Stomach smooth muscle (tissue), 2 donors: Measurements from ENCODE around the gene IRF8.

Experiments used
- H3K27ac ChIP-seq: one replicate; pipeline ENCODE4 v1.7.0; 2013; ENCODE audit warnings: mild to moderate bottlenecking, low read length, inconsistent platforms
- H3K27me3 ChIP-seq, 2 donors: one replicate each; pipeline ENCODE4 v1.7.0; 2013; ENCODE audit warnings: low read length in 2 of 2; ENCODE audit not compliant: insufficient read depth in 2 of 2, control insufficient read depth in 1 of 2
- H3K36me3 ChIP-seq, 2 donors: one replicate each; pipeline ENCODE4 v1.7.0; 2013; ENCODE audit warnings: low read length in 2 of 2; ENCODE audit not compliant: control insufficient read depth in 2 of 2, insufficient read depth in 2 of 2
- H3K4me1 ChIP-seq: one replicate; pipeline ENCODE4 v1.7.0; 2013; ENCODE audit warnings: low read length; ENCODE audit not compliant: control insufficient read depth, insufficient read depth
- H3K4me3 ChIP-seq, 2 donors: one replicate each; pipeline ENCODE4 v1.7.0; 2013; ENCODE audit warnings: low read length in 2 of 2
- H3K9ac ChIP-seq, 2 donors: one replicate each; pipeline ENCODE4 v1.7.0; 2013; ENCODE audit warnings: low read length in 2 of 2, mild to moderate bottlenecking in 1 of 2
- H3K9me3 ChIP-seq, 2 donors: one replicate each; pipeline ENCODE4 v1.7.0; 2013; ENCODE audit warnings: low read length in 2 of 2; ENCODE audit not compliant: control insufficient read depth in 2 of 2
- donor health status: healthy.
- donor health status: Pancreatic carcinoma.

The IRF8 gene

DNA sequence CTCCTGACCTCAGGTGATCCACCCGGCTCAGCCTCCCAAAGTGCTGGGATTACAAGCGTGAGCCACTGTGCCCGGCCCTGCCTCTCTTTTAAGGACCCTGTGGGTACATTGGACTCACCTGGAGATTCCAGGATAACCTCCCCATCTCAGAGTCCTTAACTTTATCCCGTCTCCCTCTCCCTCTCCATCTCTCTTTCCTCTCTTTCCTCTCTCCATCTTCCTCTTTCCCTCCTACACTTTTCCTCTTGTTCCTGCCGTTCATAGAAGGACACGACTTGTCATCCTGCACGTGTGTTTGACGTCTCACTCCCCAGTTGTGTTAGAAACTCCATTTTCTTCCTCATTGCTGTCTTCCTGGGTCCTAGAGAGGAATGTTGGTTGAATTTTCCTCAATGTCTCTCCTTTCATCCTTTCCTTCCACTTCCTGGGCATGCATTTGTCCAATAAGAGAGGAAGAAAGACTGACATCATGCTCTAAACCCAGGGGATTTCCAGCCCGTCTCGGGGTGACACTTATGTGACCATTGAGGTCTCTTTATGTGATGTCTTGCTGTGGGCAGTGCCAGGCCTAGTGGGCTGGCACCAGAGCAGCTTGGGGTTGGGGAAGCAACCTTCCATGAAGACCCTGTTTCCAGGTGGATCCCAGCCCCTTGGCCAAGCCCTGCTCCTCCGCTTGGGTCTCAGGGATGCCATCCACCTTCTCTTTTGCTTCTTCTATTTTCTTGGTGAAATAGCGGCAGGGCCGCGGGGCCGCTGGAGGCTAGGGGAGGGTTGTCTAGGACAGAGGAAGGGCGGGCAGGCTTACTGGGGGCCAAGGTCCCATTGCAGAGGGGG lies 39.8 kb upstream of the IRF8 start:
- Histone ChIP-seq H3K27ac (no peak overlapping the region), H3K4me1 (no peaks in the 10 kb centered on the region), H3K4me3 (no peak overlapping the region), H3K9ac (no peak overlapping the region), H3K36me3 (no peaks in the 10 kb centered on the region), H3K27me3 (peaks cover 0 to 6% of the 10 kb centered on the region in 2 donors), H3K9me3 (peaks cover 0 to 3% of the 10 kb centered on the region in 2 donors)

- Histone ChIP-seq H3K27ac (no peak overlapping the region), H3K9me3 (peaks cover 0 to 3% of the 10 kb centered on the region in 2 donors), H3K4me1 (no peaks in the 10 kb centered on the region), H3K4me3 (no peak overlapping the region), H3K27me3 (peaks cover 0 to 6% of the 10 kb centered on the region in 2 donors), H3K36me3 (no peaks in the 10 kb centered on the region), H3K9ac (no peak overlapping the region)
Measured at GRCh38 chr16:85859818-85860125, 39.2 kb upstream of the IRF8 start.

DNA sequence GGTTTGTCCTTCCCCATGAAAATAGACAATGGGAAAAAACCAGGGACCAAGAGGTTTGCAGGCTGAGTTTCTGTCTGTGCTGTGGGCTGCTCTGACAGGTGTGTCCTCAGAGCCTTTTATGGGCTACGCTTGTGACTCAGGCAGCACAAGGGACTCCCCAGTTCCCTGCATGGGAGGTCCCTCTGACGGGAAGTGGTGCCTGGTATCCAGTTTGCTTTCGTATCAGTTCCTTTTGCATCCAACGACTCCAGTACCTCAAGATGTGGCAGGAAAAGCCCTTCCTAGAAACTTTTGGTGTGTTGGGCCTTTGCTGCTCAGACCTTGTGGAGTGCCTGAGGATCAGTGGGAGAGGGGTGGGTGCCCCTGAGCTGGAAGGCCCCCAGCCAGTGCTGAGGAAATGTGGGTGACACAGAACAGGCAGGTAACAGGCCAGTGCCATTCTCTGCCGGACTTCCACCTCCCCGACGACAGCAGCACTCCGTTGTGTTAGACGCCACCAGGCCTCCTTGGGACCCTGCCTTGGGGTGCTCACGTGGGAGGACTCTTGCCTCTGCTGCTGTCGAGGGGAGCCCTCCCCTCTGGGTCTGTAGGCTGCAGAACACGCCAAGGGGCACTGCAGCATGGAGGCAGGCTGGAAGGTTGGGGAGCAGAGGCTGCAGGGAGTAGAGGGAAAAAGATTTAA lies 38.4 kb upstream of the IRF8 start:
- Histone ChIP-seq H3K36me3 (no peaks in the 10 kb centered on the region), H3K27me3 (peaks cover 0 to 6% of the 10 kb centered on the region in 2 donors), H3K27ac (no peak overlapping the region)

GRCh38 chr16:85861095-85861825 lies 37.7 kb upstream of the IRF8 start:
- H3K27ac ChIP-seq = no peak overlapping the region
- H3K9me3 ChIP-seq = no peaks in the 10 kb centered on the region
- H3K4me3 ChIP-seq = no peak overlapping the region
- no peaks in the 10 kb centered on the region for H3K4me1 ChIP-seq
- H3K27me3 ChIP-seq = peaks cover 0 to 4% of the 10 kb centered on the region in 2 donors
- H3K36me3 ChIP-seq = no peaks in the 10 kb centered on the region
- no peak overlapping the region for H3K9ac ChIP-seq

More for the DNA sequence above, 38.4 kb upstream of the IRF8 start:
- Histone ChIP-seq H3K4me3 (no peak overlapping the region), H3K9me3 (no peaks in the 10 kb centered on the region), H3K4me1 (no peaks in the 10 kb centered on the region), H3K9ac (no peak overlapping the region)

GRCh38 chr16:85862476-85863383 lies 36.2 kb upstream of the IRF8 start:
- Histone ChIP-seq H3K9me3 (no peaks in the 10 kb centered on the region), H3K9ac (no peak overlapping the region), H3K27ac (no peak overlapping the region), H3K27me3 (peaks cover 0 to 2% of the 10 kb centered on the region in 2 donors), H3K4me1 (no peaks in the 10 kb centered on the region), H3K4me3 (no peak overlapping the region), H3K36me3 (no peaks in the 10 kb centered on the region)

- Histone ChIP-seq H3K9ac (no peak overlapping the region), H3K27me3 (peaks cover 0 to 2% of the 10 kb centered on the region in 2 donors), H3K4me1 (no peaks in the 10 kb centered on the region), H3K36me3 (no peaks in the 10 kb centered on the region), H3K4me3 (no peak overlapping the region), H3K9me3 (no peaks in the 10 kb centered on the region), H3K27ac (no peak overlapping the region)
Measured at GRCh38 chr16:85863384-85863774, 35.6 kb upstream of the IRF8 start.

DNA sequence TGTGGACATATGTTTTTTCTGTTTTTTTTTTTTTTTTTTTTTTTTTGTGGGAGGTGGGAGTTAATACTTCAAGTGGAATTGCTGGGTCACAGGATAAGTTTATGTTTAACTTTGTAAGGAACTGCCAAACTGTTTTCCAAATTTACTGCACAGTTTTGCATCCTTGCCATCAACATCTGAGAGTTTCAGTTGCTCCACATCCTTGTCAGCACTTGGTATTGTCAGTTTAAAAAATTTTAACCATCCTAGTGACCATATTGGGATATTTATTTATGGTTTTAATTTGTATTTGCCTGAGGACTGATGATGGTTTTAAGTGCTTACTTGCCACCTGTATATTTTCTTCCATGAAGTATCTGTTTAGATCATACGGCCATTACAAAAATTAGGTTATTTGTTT lies 34.0 kb upstream of the IRF8 start:
- no peak overlapping the region for H3K27ac ChIP-seq
- no peaks in the 10 kb centered on the region for H3K9me3 ChIP-seq
- no peaks in the 10 kb centered on the region for H3K27me3 ChIP-seq
- no peaks in the 10 kb centered on the region for H3K36me3 ChIP-seq
- H3K4me1 ChIP-seq = no peaks in the 10 kb centered on the region
- no peak overlapping the region for H3K9ac ChIP-seq
- no peak overlapping the region for H3K4me3 ChIP-seq

GRCh38 chr16:85867189-85867588 lies 31.8 kb upstream of the IRF8 start:
- H3K36me3 ChIP-seq = no peaks in the 10 kb centered on the region
- H3K4me1 ChIP-seq = peaks cover 2% of the 10 kb centered on the region
- no peaks in the 10 kb centered on the region for H3K9me3 ChIP-seq
- no peak overlapping the region for H3K9ac ChIP-seq
- H3K27me3 ChIP-seq = peaks cover 2% of the 10 kb centered on the region in 2 donors
- H3K4me3 ChIP-seq = no peak overlapping the region
- H3K27ac ChIP-seq = no peak overlapping the region

DNA sequence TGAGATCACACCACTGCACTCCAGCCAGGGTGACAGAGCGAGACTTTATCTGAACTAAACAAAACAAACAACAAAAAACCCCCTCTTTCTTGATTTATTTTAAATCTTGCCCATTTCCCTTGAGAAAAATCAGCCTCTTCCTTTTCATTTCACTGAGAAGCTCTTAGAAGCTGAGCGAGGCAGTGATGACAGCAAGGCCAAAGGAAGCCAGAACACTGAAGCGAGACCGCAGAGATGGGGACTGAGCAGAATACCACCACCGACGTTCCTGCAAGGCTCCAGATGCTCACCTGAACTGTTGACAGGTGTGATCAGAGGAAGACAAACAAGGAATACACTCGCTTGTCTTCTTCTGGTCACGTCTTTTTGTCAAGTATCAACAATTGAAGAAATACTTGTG lies 30.5 kb upstream of the IRF8 start:
- Histone ChIP-seq H3K27me3 (peaks cover 2 to 4% of the 10 kb centered on the region in 2 donors), H3K4me3 (no peak overlapping the region), H3K36me3 (no peaks in the 10 kb centered on the region), H3K9me3 (no peaks in the 10 kb centered on the region), H3K27ac (no peak overlapping the region), H3K9ac (no peak overlapping the region), H3K4me1 (peaks cover 2% of the 10 kb centered on the region)

GRCh38 chr16:85869206-85869605 lies 29.8 kb upstream of the IRF8 start:
- Histone ChIP-seq H3K36me3 (no peaks in the 10 kb centered on the region), H3K27ac (no peak overlapping the region), H3K4me3 (no peak overlapping the region), H3K27me3 (peaks cover 2 to 4% of the 10 kb centered on the region in 2 donors), H3K4me1 (peaks cover 2% of the 10 kb centered on the region), H3K9ac (no peak overlapping the region), H3K9me3 (no peaks in the 10 kb centered on the region)
